ENCODE data around the gene FTH1.

GRCh38 chr11:61918938-61919704 is 48.3 kb downstream of the FTH1 start:
- TF ChIP-seq CTCF (IDR thresholded peaks at IDR 0.05; ENCODE audit: low read depth, low read length, missing input control) (no peak), REST (IDR thresholded peaks at IDR 0.05) (no peak), SP1 (IDR thresholded peaks at IDR 0.05) (no peak), TAF1 (conservative IDR thresholded peaks at IDR 0.05) (no peak), RAD21 (IDR thresholded peaks at IDR 0.05) (no peak), MAX (IDR thresholded peaks at IDR 0.05) (no peak), YY1 (IDR thresholded peaks at IDR 0.05) (no peak), HNF4A (conservative IDR thresholded peaks at IDR 0.05) (no peak), FOXA2 (IDR thresholded peaks at IDR 0.05) (no peak), NR2F2 (IDR thresholded peaks at IDR 0.05) (no peak)
